Measurements from ENCODE around the gene RLF.
A peak's percentile ranks its signal among the peaks of the same experiment; 100 is the strongest.

Gene RLF

DNA sequence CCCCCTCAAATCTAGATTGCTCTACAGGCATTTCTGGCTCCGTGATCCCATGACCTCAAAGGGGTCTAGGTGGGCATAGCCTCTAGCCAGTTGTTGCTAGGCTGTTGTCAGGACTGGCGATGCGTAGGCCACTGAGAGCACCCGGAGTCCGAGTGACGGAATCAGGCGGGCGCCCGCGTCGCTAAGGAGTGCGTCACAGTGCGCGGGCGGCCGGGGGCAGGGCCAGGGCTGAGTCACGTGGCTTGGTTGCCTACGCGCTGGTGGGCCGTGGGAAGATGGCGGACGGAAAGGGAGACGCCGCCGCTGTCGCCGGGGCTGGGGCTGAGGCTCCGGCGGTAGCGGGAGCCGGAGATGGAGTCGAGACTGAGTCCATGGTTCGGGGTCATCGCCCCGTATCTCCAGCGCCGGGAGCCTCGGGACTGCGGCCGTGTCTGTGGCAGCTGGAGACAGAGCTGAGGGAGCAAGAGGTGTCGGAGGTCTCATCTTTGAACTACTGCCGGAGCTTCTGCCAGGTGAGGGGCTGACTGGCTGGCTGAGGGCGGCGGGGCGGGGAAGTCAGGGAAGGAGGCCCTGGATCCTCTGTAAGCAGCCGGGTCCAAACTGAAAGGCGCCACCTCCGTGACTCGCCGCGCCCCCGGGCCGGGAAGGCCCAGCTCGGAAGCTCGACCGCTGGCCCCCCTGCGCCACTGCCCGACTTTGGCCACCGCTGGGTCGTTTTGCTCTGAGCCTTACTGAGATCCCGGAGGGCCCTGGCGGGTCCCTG is at the start of gene RLF:
RLF (plus strand) TSS at position 263 of the 763 bp plus-strand sequence; CDS start at position 276, 13 bp downstream.
- no peaks in the 10 kb centered on the region for H3K36me3 Mint-ChIP-seq
- no peaks in the 10 kb centered on the region for H3K9me3 Mint-ChIP-seq
- no peak within 1 kb of the TSS for H3K27ac Mint-ChIP-seq
- no peaks in the 10 kb centered on the region for H3K27me3 Mint-ChIP-seq
- peak; percentile 97 for ATAC-seq (ENCODE audit: low read depth)
- H3K4me3 Mint-ChIP-seq = no peak within 1 kb of the TSS
- peaks cover 10% of the 10 kb centered on the region for H3K4me1 Mint-ChIP-seq
- DNase-seq (ENCODE audit: low spot score in 2 of 2) = peak; percentile 88 to 91

DNA sequence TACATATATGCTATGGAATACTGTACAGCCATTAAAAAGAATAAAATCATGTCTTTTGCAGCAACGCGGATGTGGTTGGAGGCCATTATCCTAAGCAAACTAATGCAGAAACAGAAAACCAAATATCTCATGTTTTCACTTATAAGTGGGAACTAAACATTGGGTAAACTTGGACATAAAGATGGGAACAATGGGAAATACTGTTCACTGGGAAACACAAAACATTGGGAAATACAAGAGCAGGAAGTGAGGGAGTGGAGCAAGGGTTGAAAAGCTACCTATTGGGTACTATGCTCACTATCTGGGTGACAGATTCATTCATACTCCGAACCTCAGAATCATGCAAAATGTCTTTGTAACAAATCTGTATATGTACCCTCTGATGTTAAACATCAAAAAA is 46.8 kb upstream of the RLF start:
- Mint-ChIP-seq H3K9me3 (peaks cover 10% of the 10 kb centered on the region), H3K27me3 (peaks cover 7% of the 10 kb centered on the region), H3K36me3 (no peaks in the 10 kb centered on the region), H3K4me1 (peaks cover 7% of the 10 kb centered on the region), H3K27ac (no peak overlapping the region), H3K4me3 (no peak overlapping the region)
- ATAC-seq (ENCODE audit: low read depth) (no peak), DNase-seq (ENCODE audit: low spot score in 2 of 2) (no peak)

GRCh38 chr1:40120128-40120527 is 41.1 kb upstream of the RLF start:
- no peak for ATAC-seq (ENCODE audit: low read depth)
- H3K4me3 Mint-ChIP-seq = no peak overlapping the region

GRCh38 chr1:40122855-40123254 is 38.3 kb upstream of the RLF start:
- no peak overlapping the region for H3K27ac Mint-ChIP-seq
- no peaks in the 10 kb centered on the region for H3K9me3 Mint-ChIP-seq
- H3K4me3 Mint-ChIP-seq = no peak overlapping the region
- H3K27me3 Mint-ChIP-seq = peaks cover 7% of the 10 kb centered on the region
- H3K4me1 Mint-ChIP-seq = peaks cover 2% of the 10 kb centered on the region
- no peak for DNase-seq (ENCODE audit: low spot score in 2 of 2)
- no peak for ATAC-seq (ENCODE audit: low read depth)
- H3K36me3 Mint-ChIP-seq = no peaks in the 10 kb centered on the region

More at GRCh38 chr1:40120128-40120527, 41.1 kb upstream of the RLF start:
- H3K4me1 Mint-ChIP-seq = peaks cover 7% of the 10 kb centered on the region
- no peak overlapping the region for H3K27ac Mint-ChIP-seq
- no peaks in the 10 kb centered on the region for H3K9me3 Mint-ChIP-seq
- H3K36me3 Mint-ChIP-seq = no peaks in the 10 kb centered on the region
- no peak for DNase-seq (ENCODE audit: low spot score in 2 of 2)
- H3K27me3 Mint-ChIP-seq = peaks cover 5% of the 10 kb centered on the region

- Mint-ChIP-seq H3K4me3 (no peak overlapping the region), H3K4me1 (no peaks in the 10 kb centered on the region), H3K9me3 (no peaks in the 10 kb centered on the region), H3K36me3 (no peaks in the 10 kb centered on the region), H3K27me3 (peaks cover 5% of the 10 kb centered on the region), H3K27ac (no peak overlapping the region)
- ATAC-seq (ENCODE audit: low read depth) = no peak
- no peak for DNase-seq (ENCODE audit: low spot score in 2 of 2)
Observed at GRCh38 chr1:40130892-40131291, 30.3 kb upstream of the RLF start.

DNA sequence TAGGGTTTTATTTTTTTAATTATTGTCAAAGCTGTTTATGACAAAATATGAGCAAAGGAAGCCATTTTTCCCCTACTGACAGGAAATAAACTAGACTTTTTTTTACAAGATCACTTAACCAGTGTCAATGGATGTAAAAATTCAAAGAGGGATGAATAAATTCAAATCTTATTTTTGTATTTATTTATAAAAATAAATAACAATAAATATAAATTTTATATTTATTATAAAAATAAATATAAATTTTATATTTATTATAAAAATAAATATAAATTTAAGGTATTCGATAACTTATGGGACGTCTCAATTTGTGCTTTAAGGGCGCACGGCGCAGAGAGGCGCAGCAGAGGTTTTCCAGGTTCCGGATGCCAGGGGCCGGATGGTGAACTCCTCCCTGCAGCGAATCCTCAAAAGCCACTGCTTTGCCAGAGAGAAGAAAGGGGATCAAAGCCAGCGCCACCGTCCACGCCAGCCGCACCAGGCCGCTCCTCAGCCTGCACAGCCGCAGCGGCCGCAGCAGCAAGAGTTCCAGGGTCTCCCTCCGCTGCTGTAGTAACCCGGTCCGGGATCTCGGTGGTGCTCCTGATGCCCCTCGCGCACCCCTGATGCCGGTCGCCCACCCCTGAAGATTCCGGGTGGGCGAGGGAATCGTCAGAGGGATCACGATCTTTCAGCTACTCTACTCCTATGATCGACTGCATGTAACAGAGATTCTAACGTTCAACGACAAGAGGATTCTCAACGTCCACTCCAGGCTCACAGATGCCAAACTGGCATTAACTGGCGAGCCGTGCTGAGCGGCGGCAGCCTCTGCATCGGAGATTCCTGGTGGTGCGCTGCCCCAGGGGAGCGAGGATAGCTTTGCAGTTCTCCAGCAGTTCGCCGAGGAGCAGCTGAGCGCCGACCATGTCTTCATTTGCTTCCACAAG is 28.5 kb upstream of the RLF start:
- Mint-ChIP-seq H3K9me3 (no peaks in the 10 kb centered on the region), H3K4me3 (no peak overlapping the region), H3K27ac (no peak overlapping the region), H3K4me1 (no peaks in the 10 kb centered on the region), H3K27me3 (peaks cover 4% of the 10 kb centered on the region), H3K36me3 (no peaks in the 10 kb centered on the region)
- DNase-seq (ENCODE audit: low spot score in 2 of 2) (no peak), ATAC-seq (ENCODE audit: low read depth) (no peak)

GRCh38 chr1:40133312-40133665 is 27.9 kb upstream of the RLF start:
- ATAC-seq (ENCODE audit: low read depth) = no peak
- H3K27me3 Mint-ChIP-seq = peaks cover 4% of the 10 kb centered on the region
- no peaks in the 10 kb centered on the region for H3K4me1 Mint-ChIP-seq
- H3K4me3 Mint-ChIP-seq = no peak overlapping the region
- DNase-seq (ENCODE audit: low spot score in 2 of 2) = no peak
- no peak overlapping the region for H3K27ac Mint-ChIP-seq
- no peaks in the 10 kb centered on the region for H3K36me3 Mint-ChIP-seq
- H3K9me3 Mint-ChIP-seq = no peaks in the 10 kb centered on the region

DNA sequence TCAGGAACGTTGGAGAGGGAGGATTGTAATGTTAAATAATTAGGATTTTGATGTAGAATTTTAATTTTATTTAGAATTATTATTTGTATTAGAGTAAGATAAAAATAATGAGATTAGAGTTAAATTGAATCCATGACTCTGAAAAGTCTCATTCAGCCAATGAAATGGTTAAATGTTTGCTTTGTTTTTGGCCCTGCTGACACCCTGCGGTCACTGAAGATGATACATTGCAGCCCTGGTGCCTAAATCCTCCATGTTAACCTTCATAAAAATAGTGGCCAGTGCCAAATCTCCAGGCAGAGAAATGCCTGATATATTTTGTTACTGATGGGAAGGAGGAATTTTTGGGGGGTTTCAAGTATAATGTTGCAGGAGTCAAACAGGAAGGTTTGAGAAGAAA is 27.3 kb upstream of the RLF start:
- no peaks in the 10 kb centered on the region for H3K4me1 Mint-ChIP-seq
- ATAC-seq (ENCODE audit: low read depth) = no peak

GRCh38 chr1:40140211-40140973 is 20.8 kb upstream of the RLF start:
- no peak overlapping the region for H3K27ac Mint-ChIP-seq
- peaks cover 5% of the 10 kb centered on the region for H3K4me1 Mint-ChIP-seq

More for the DNA sequence above, 27.3 kb upstream of the RLF start:
- no peaks in the 10 kb centered on the region for H3K36me3 Mint-ChIP-seq
- no peak overlapping the region for H3K27ac Mint-ChIP-seq
- H3K27me3 Mint-ChIP-seq = peaks cover 4% of the 10 kb centered on the region
- H3K4me3 Mint-ChIP-seq = no peak overlapping the region
- no peak for DNase-seq (ENCODE audit: low spot score in 2 of 2)
- no peaks in the 10 kb centered on the region for H3K9me3 Mint-ChIP-seq

GRCh38 chr1:40141878-40142535 is 19.2 kb upstream of the RLF start:
- Mint-ChIP-seq H3K9me3 (no peaks in the 10 kb centered on the region), H3K4me1 (peaks cover 5% of the 10 kb centered on the region), H3K27ac (no peak overlapping the region), H3K4me3 (no peak overlapping the region), H3K27me3 (peaks cover 3% of the 10 kb centered on the region), H3K36me3 (no peaks in the 10 kb centered on the region)
- no peak for DNase-seq (ENCODE audit: low spot score in 2 of 2)
- no peak for ATAC-seq (ENCODE audit: low read depth)

More at GRCh38 chr1:40140211-40140973, 20.8 kb upstream of the RLF start:
- no peak overlapping the region for H3K4me3 Mint-ChIP-seq
- ATAC-seq (ENCODE audit: low read depth) (no peak), DNase-seq (ENCODE audit: low spot score in 2 of 2) (no peak)
- H3K27me3 Mint-ChIP-seq = peaks cover 3% of the 10 kb centered on the region
- H3K9me3 Mint-ChIP-seq = no peaks in the 10 kb centered on the region
- H3K36me3 Mint-ChIP-seq = no peaks in the 10 kb centered on the region

GRCh38 chr1:40143891-40144575 is 17.2 kb upstream of the RLF start:
- H3K27me3 Mint-ChIP-seq = peaks cover 3% of the 10 kb centered on the region
- ATAC-seq (ENCODE audit: low read depth) = peak; percentile 95
- H3K4me3 Mint-ChIP-seq = no peak overlapping the region
- H3K4me1 Mint-ChIP-seq = peaks cover 5% of the 10 kb centered on the region
- no peaks in the 10 kb centered on the region for H3K36me3 Mint-ChIP-seq
- H3K9me3 Mint-ChIP-seq = no peaks in the 10 kb centered on the region
- DNase-seq (ENCODE audit: low spot score in 2 of 2) = peak; percentile 69 to 73
- no peak overlapping the region for H3K27ac Mint-ChIP-seq

DNA sequence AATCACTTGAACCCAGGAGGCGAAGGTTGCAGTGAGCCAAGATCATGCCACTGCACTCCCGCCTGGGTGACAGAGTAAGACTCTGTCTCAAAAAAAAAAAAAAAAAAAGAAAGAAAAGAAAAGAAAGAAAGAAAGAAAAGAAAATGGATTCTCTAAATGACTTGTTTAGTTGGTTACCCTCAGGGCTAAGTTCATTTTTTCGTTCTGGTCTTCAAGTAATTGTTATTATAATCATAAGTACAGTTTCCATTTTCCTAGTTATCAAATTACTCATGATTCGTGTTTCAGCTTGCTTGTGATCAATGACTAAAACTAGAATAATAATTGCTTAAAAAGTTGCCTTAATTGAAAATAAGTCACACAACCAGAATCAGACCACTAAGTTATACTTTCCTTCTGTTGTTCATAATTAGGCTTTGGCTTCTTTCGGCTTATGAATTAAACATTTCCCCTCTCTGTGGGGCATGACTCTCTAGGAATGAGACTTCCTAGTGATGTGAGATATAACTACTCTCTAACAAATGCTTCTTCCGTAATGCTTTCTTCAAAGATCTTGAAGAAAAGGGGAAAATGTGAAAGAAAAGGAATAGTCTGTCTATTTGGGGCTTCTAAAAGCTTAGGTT is 9.6 kb upstream of the RLF start:
- Mint-ChIP-seq H3K27me3 (no peaks in the 10 kb centered on the region), H3K4me1 (peaks cover 17% of the 10 kb centered on the region), H3K27ac (no peak overlapping the region), H3K36me3 (no peaks in the 10 kb centered on the region), H3K9me3 (no peaks in the 10 kb centered on the region), H3K4me3 (no peak overlapping the region)
- ATAC-seq (ENCODE audit: low read depth) (no peak), DNase-seq (ENCODE audit: low spot score in 2 of 2) (no peak)

Measured in memory B cell (primary cell).